Nephron (organoid): ENCODE data around the gene FAM193B.

Experiments used
- H3K27ac Mint-ChIP-seq, 3 experiments: 2 replicates each; pipeline ENCODE4 v1.8.0; 2020; ENCODE audit warnings: mixed read lengths in 3 of 3, mild to moderate bottlenecking in 2 of 3, moderate library complexity in 1 of 3
- H3K27me3 Mint-ChIP-seq: 2 replicates; pipeline ENCODE4 v1.8.0; 2021; ENCODE audit warnings: low read depth, mild to moderate bottlenecking, moderate library complexity, mixed read lengths
- H3K36me3 Mint-ChIP-seq: 2 replicates; pipeline ENCODE4 v1.8.0; 2020; ENCODE audit warnings: low read depth, mixed read lengths
- H3K4me1 Mint-ChIP-seq: 2 replicates; pipeline ENCODE4 v1.8.0; 2020; ENCODE audit warnings: mixed read lengths
- H3K4me3 Mint-ChIP-seq, 3 experiments: 2 replicates each; pipeline ENCODE4 v1.8.0; 2020; ENCODE audit warnings: mild to moderate bottlenecking in 3 of 3, mixed read lengths in 3 of 3, moderate library complexity in 2 of 3
- H3K9me3 Mint-ChIP-seq: 2 replicates; pipeline ENCODE4 v1.8.0; 2020; ENCODE audit warnings: mixed read lengths
- TF ChIP-seq, protein P1 (sequence below), 3 experiments: fragments of 200-600 bp; sonication (generic); IDR thresholded peaks; one replicate each; pipeline ENCODE4 v1.5.0; 2021; ENCODE audit warnings: antibody characterized with exemption in 3 of 3; ENCODE audit not compliant: unreplicated experiment in 3 of 3

FAM193B gene

DNA sequence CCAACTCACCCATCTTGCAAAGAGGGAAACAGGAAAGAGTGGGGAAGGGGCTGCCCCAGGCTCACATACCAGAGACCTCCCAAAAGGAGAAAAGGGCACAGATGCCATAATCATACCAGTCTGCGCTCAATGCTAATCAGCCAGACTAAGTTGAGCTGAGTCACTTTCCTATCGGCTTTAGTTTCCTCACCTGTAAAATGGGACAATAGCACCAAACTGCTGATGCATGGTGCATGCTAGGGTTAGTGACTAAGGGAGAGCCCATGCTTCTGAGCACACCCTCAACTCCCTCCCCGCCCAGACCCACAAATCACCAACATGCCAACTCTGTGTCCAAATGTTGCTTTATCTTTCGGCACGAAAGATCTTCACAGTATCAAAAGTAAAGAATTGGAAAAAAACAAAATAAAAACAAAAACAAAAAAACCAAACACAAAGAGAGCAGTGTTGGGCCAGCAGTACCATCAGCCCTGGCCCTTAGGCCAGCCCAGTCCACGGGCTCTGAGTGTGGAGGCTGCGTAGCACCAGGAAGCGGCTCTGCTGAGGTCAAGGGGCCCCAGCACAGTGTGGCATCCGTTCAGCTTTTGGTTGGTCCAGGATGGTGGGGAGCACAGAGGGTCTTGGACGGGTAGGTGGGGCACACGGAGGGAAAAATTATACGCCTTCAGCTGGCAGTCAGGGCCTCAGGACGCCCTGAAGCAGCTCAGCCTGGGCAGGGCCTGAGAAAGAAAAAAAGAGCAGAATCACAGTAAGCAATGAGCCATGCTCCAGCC is 34.7 kb downstream of the FAM193B start:
- Mint-ChIP-seq H3K27ac (no peak overlapping the region), H3K9me3 (no peaks in the 10 kb centered on the region), H3K4me1 (peaks cover 30% of the 10 kb centered on the region), H3K36me3 (peaks cover 42% of the 10 kb centered on the region), H3K27me3 (no peaks in the 10 kb centered on the region), H3K4me3 (peak overlapping the region in 1 of 3 experiments; percentile 26)
- TF ChIP-seq, protein P1, sequence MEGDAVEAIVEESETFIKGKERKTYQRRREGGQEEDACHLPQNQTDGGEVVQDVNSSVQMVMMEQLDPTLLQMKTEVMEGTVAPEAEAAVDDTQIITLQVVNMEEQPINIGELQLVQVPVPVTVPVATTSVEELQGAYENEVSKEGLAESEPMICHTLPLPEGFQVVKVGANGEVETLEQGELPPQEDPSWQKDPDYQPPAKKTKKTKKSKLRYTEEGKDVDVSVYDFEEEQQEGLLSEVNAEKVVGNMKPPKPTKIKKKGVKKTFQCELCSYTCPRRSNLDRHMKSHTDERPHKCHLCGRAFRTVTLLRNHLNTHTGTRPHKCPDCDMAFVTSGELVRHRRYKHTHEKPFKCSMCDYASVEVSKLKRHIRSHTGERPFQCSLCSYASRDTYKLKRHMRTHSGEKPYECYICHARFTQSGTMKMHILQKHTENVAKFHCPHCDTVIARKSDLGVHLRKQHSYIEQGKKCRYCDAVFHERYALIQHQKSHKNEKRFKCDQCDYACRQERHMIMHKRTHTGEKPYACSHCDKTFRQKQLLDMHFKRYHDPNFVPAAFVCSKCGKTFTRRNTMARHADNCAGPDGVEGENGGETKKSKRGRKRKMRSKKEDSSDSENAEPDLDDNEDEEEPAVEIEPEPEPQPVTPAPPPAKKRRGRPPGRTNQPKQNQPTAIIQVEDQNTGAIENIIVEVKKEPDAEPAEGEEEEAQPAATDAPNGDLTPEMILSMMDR (IDR thresholded peaks at IDR 0.05; ENCODE audit: unreplicated experiment in 3 of 3): no peak

DNA sequence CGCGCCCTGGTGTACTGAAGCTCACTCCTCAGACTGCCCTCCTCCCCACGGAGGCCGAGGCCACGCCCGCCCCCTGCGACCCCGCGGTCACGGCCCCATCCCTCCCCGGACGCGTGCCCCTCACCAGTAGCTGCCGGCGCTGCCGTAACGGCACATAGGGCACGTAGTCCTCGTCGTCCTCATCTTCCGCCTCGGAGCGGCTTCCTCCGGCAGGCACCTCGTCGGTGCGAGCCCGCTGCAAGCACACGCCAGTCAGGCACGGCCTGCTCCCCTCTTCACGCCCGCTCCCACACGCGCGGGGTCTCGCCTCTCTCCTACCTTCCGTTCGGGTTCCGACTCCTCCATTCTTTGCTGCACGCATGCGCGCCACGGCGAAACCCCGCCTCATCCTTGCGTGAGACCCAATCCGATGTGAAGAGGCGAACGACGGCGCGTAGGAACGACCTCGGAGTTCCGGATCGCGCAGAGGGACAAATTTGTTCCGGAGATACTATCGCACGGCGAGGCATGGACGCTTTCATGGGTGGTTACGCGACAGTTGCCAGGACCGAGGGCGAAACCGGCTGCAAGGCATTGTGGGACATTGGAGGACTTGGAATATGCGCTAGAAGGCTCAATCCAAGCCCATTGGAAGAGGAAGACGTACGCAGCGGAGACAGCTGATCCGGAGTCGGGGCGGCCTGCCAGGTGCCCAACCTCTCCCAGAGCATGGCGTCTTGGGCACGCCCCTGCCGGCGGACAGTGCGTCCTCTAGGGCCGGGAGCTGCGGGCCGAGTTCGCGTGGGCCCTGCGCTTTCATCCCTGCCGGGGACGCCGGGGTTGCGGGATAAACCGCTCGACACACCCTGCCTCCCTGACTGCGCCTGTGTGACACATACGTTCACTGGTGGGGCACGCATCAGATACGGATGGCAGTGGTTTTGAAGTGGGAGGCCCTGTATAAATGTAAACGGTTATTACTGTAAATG is 37.5 kb downstream of the FAM193B start, which contains the start of gene DDX41:
Gene DDX41 (minus strand): TSS at position 361 of the 968 bp plus-strand sequence. CDS start 16 bp downstream, at position 345.
- H3K27ac Mint-ChIP-seq: peak within 1 kb of the TSS; percentile 37 to 92 (median 91)
- H3K36me3 Mint-ChIP-seq: peaks cover 52% of the 10 kb centered on the region
- TF ChIP-seq, protein P1 (IDR thresholded peaks at IDR 0.05; ENCODE audit: unreplicated experiment in 3 of 3): no peak
- no peaks in the 10 kb centered on the region for H3K9me3 Mint-ChIP-seq
- H3K4me1 Mint-ChIP-seq: peaks cover 30% of the 10 kb centered on the region
- H3K27me3 Mint-ChIP-seq: no peaks in the 10 kb centered on the region
- peak within 1 kb of the TSS; percentile 91 to 95 (median 92) for H3K4me3 Mint-ChIP-seq

DNA sequence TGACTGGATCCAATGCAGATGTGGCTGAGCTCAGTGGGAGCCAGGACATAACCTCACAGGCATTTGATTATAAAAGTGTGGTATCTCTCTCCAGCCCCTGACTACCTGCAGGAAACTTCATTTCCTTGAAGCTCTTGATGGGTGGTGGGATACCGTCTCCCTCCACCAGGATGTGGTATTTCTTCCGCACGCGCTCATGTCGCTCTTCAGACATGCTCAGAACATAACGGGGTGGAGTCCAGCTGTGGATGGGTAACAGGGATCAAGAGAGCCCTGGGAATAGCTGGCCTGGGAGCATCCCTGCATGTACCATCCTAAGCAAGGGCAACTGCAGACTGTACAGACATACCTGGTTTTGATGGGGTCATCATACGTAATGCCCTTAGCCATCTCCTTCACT is 38.8 kb downstream of the FAM193B start:
- Mint-ChIP-seq H3K36me3 (peaks cover 55% of the 10 kb centered on the region), H3K4me1 (peaks cover 19% of the 10 kb centered on the region), H3K9me3 (no peaks in the 10 kb centered on the region), H3K4me3 (peak overlapping the region; percentile 91 to 95 (median 92)), H3K27ac (no peak overlapping the region), H3K27me3 (no peaks in the 10 kb centered on the region)
- TF ChIP-seq, protein P1 (IDR thresholded peaks at IDR 0.05; ENCODE audit: unreplicated experiment in 3 of 3): no peak

DNA sequence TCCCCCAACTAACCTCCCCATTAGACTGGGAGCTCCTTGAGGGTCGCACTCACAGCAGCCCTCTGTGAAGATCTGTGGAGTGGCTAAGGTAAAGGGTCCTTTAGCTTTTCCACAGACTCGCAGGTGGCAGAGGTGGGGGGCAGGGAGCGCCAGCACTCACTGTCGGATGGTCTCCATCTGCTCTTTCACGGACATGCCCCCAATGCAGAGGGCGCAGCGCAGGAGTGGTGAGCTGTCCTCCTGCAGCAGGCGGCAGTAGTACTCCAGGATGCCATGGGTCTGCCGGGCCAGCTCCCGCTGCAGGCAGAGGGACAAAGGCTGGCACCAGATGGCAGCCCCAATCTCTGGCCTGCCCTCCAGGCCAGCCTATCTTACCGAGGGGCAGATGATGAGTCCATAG is 39.8 kb downstream of the FAM193B start:
- Mint-ChIP-seq H3K27me3 (no peaks in the 10 kb centered on the region), H3K27ac (no peak overlapping the region), H3K9me3 (no peaks in the 10 kb centered on the region), H3K36me3 (peaks cover 45% of the 10 kb centered on the region), H3K4me1 (peaks cover 15% of the 10 kb centered on the region), H3K4me3 (peak overlapping the region; percentile 91 to 95 (median 92))
- TF ChIP-seq, protein P1 (IDR thresholded peaks at IDR 0.05; ENCODE audit: unreplicated experiment in 3 of 3): no peak

DNA sequence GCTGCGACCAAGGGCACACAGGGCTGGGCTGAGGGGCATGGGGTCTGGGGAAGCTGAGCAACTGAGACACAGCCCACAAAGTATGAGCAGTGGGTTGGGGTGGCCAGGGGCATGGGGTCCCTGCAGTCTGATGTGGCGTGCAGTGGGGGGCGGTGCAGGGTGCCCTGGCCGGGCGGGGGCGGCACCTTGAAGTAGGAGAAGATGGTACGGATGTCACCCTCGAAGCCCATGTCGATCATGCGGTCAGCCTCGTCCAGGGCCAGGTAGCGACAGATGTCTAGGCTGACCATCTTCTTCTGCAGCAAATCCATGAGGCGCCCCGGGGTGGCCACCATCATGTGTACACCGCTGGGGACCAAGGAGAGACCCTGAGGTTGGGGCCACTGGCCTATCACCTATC is 40.9 kb downstream of the FAM193B start:
- Mint-ChIP-seq H3K9me3 (no peaks in the 10 kb centered on the region), H3K4me3 (peak overlapping the region in 2 of 3 experiments; percentile 54 to 58), H3K4me1 (peaks cover 20% of the 10 kb centered on the region), H3K27me3 (no peaks in the 10 kb centered on the region), H3K36me3 (peaks cover 43% of the 10 kb centered on the region), H3K27ac (no peak overlapping the region)
- TF ChIP-seq, protein P1 (IDR thresholded peaks at IDR 0.05; ENCODE audit: unreplicated experiment in 3 of 3): no peak
